LNCaP clone FGC (cell line): ENCODE results near the gene SSX2IP.

Experiments used
- DNase-seq: peaks from one replicate; pipeline ENCODE4 v3.0.0-alpha.2; 2011; ENCODE audit warnings: low read depth
- H3K4me3 ChIP-seq: 2 replicates; pipeline ENCODE4 v1.5.1; 2011; ENCODE audit warnings: mild to moderate bottlenecking, low read depth, low read length, control low read depth
- CTCF ChIP-seq: IDR thresholded peaks from 2 replicates; pipeline ENCODE4 v1.5.1; 2012; ENCODE audit warnings: mild to moderate bottlenecking; ENCODE audit not compliant: control insufficient read depth, insufficient read depth; ENCODE audit errors: extremely low read depth

The SSX2IP gene

GRCh38 chr1:84689514-84690396 lies 506 bp downstream of the SSX2IP start:
- TF ChIP-seq CTCF: peak; percentile 54
- DNase-seq: no peak
- H3K4me3 ChIP-seq: peak overlapping the region; percentile 80

- DNase-seq: no peak
- no peak for TF ChIP-seq CTCF
- H3K4me3 ChIP-seq: no peak overlapping the region
Observed at GRCh38 chr1:84688463-84689061, 1.7 kb downstream of the SSX2IP start.

- H3K4me3 ChIP-seq: no peak overlapping the region
- DNase-seq: no peak
- TF ChIP-seq CTCF: no peak
Observed at GRCh38 chr1:84687714-84688462, 2.4 kb downstream of the SSX2IP start.

DNA sequence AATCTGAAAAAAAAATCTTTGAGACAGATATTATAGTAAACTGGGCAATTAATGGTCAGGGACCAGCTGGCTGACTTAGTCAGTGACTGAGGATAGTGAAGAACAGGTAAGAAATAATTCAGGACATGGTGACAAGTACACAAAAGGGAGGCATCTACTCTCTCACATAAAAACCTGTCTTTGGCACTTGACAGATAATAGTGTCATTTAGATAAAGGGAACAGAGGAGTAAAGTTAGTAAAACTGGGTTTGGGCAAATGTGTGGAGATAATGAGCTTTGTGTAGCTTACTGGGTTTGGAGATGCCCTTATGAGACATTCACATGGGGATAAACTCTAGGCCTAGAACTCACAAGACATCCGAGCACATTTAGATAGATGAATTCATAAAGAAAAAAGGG lies 4.0 kb downstream of the SSX2IP start:
- DNase-seq: no peak
- no peak overlapping the region for H3K4me3 ChIP-seq
- TF ChIP-seq CTCF: no peak

DNA sequence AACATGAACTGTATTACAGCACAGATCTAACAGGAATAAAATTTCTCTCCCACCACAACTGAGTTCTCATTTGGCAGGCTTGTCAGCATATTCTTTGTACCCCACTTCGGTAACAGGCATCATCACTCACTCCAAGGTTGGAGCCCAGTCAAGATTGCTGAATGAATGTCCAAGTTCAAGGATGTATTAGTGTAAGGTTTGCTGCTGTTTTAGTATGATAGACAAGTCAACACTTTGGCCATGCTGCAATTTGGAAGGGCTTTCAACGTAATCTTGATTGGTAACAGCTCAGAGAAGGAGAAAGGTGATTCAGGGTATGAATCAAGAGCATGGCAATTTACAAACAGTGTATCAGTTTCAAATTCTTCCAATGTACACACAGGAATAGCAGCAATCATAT lies 6.8 kb downstream of the SSX2IP start:
- no peak overlapping the region for H3K4me3 ChIP-seq
- DNase-seq: no peak
- no peak for TF ChIP-seq CTCF

- no peak for DNase-seq
- H3K4me3 ChIP-seq: no peak overlapping the region
- TF ChIP-seq CTCF: no peak
Observed at GRCh38 chr1:84682047-84682446, 8.2 kb downstream of the SSX2IP start.
